Skeletal muscle satellite cell (primary cell): ENCODE results near the gene ADAM33.

Experiments
- H3K27me3 ChIP-seq: 2 replicates; pipeline ENCODE4 v1.7.0; 2013; ENCODE audit warnings: low read length; ENCODE audit not compliant: control insufficient read depth, insufficient read depth
- H3K36me3 ChIP-seq: 2 replicates; pipeline ENCODE4 v1.7.0; 2013; ENCODE audit warnings: mild to moderate bottlenecking, control low read depth, low read length; ENCODE audit not compliant: insufficient read depth
- H3K4me1 ChIP-seq: 2 replicates; pipeline ENCODE4 v1.7.0; 2013; ENCODE audit warnings: low read length; ENCODE audit not compliant: control insufficient read depth, insufficient read depth
- H3K4me2 ChIP-seq: 2 replicates; pipeline ENCODE4 v1.7.0; 2013; ENCODE audit warnings: mild to moderate bottlenecking, low read length
- H3K4me3 ChIP-seq: 2 replicates; pipeline ENCODE4 v1.7.0; 2013; ENCODE audit warnings: low read length
- H3K9ac ChIP-seq: 2 replicates; pipeline ENCODE4 v1.7.0; 2013; ENCODE audit warnings: mild to moderate bottlenecking, low read depth, low read length, moderate library complexity
- H3K9me3 ChIP-seq: replicated peaks from 2 replicates; pipeline ENCODE4 v1.7.0; 2013; ENCODE audit warnings: mild to moderate bottlenecking, control low read depth, low read length

ADAM33 gene

GRCh38 chr20:3671986-3672546 lies 9.7 kb downstream of the ADAM33 start:
- Histone ChIP-seq H3K4me1 (peaks cover 13% of the 10 kb centered on the region), H3K27me3 (peaks cover 18% of the 10 kb centered on the region), H3K36me3 (no peaks in the 10 kb centered on the region), H3K9ac (no peak overlapping the region), H3K4me3 (no peak overlapping the region), H3K4me2 (no peak overlapping the region), H3K9me3 (no peaks in the 10 kb centered on the region)

- no peaks in the 10 kb centered on the region for H3K9me3 ChIP-seq
- peaks cover 15% of the 10 kb centered on the region for H3K27me3 ChIP-seq
- no peak overlapping the region for H3K9ac ChIP-seq
- no peak overlapping the region for H3K4me3 ChIP-seq
- H3K4me1 ChIP-seq, result peaks cover 10% of the 10 kb centered on the region
- no peaks in the 10 kb centered on the region for H3K36me3 ChIP-seq
- no peak overlapping the region for H3K4me2 ChIP-seq
Observed at GRCh38 chr20:3670945-3671344, 10.9 kb downstream of the ADAM33 start.

- Histone ChIP-seq H3K4me2 (no peak overlapping the region), H3K27me3 (peaks cover 13% of the 10 kb centered on the region), H3K4me1 (peaks cover 10% of the 10 kb centered on the region), H3K4me3 (no peak overlapping the region), H3K9ac (no peak overlapping the region), H3K9me3 (no peaks in the 10 kb centered on the region), H3K36me3 (no peaks in the 10 kb centered on the region)
Observed at GRCh38 chr20:3670511-3670910, 11.3 kb downstream of the ADAM33 start.

GRCh38 chr20:3669710-3670367 lies 12.0 kb downstream of the ADAM33 start:
- Histone ChIP-seq H3K36me3 (no peaks in the 10 kb centered on the region), H3K27me3 (peaks cover 9% of the 10 kb centered on the region), H3K4me2 (no peak overlapping the region), H3K4me3 (no peak overlapping the region), H3K4me1 (peaks cover 10% of the 10 kb centered on the region), H3K9me3 (no peaks in the 10 kb centered on the region), H3K9ac (no peak overlapping the region)

GRCh38 chr20:3667434-3668037 lies 14.3 kb downstream of the ADAM33 start:
- peaks cover 15% of the 10 kb centered on the region for H3K27me3 ChIP-seq
- H3K4me3 ChIP-seq, result no peak overlapping the region
- H3K9ac ChIP-seq, result no peak overlapping the region
- no peaks in the 10 kb centered on the region for H3K9me3 ChIP-seq
- H3K4me2 ChIP-seq, result no peak overlapping the region
- H3K4me1 ChIP-seq, result peaks cover 10% of the 10 kb centered on the region
- H3K36me3 ChIP-seq, result no peaks in the 10 kb centered on the region

GRCh38 chr20:3663858-3664257 lies 18.0 kb downstream of the ADAM33 start:
- no peak overlapping the region for H3K9ac ChIP-seq
- peaks cover 49% of the 10 kb centered on the region for H3K27me3 ChIP-seq
- H3K9me3 ChIP-seq, result no peaks in the 10 kb centered on the region
- no peak overlapping the region for H3K4me3 ChIP-seq
- H3K4me2 ChIP-seq, result no peak overlapping the region
- no peaks in the 10 kb centered on the region for H3K36me3 ChIP-seq
- no peaks in the 10 kb centered on the region for H3K4me1 ChIP-seq

GRCh38 chr20:3663031-3663701 lies 18.6 kb downstream of the ADAM33 start, which contains the start of gene GFRA4:
TSS of gene GFRA4 (minus strand) at chr20:3663399. CDS start at chr20:3663399, 0 bp downstream.
- H3K9ac ChIP-seq, result no peak within 1 kb of the TSS
- H3K4me1 ChIP-seq, result no peaks in the 10 kb centered on the region
- H3K4me2 ChIP-seq, result no peak within 1 kb of the TSS
- H3K27me3 ChIP-seq, result peaks cover 56% of the 10 kb centered on the region
- H3K9me3 ChIP-seq, result no peaks in the 10 kb centered on the region
- no peaks in the 10 kb centered on the region for H3K36me3 ChIP-seq
- H3K4me3 ChIP-seq, result no peak within 1 kb of the TSS

- no peaks in the 10 kb centered on the region for H3K9me3 ChIP-seq
- no peaks in the 10 kb centered on the region for H3K36me3 ChIP-seq
- no peak overlapping the region for H3K9ac ChIP-seq
- H3K4me2 ChIP-seq, result no peak overlapping the region
- H3K4me3 ChIP-seq, result no peak overlapping the region
- H3K4me1 ChIP-seq, result no peaks in the 10 kb centered on the region
- H3K27me3 ChIP-seq, result peaks cover 62% of the 10 kb centered on the region
Observed at GRCh38 chr20:3661814-3662665, 19.8 kb downstream of the ADAM33 start.

- Histone ChIP-seq H3K4me2 (no peak overlapping the region), H3K9me3 (no peaks in the 10 kb centered on the region), H3K27me3 (peaks cover 62% of the 10 kb centered on the region), H3K4me1 (no peaks in the 10 kb centered on the region), H3K4me3 (no peak overlapping the region), H3K36me3 (no peaks in the 10 kb centered on the region), H3K9ac (no peak overlapping the region)
Observed at GRCh38 chr20:3661060-3661813, 20.6 kb downstream of the ADAM33 start.

GRCh38 chr20:3660262-3661059 lies 21.3 kb downstream of the ADAM33 start:
- Histone ChIP-seq H3K36me3 (no peaks in the 10 kb centered on the region), H3K4me2 (no peak overlapping the region), H3K9ac (no peak overlapping the region), H3K9me3 (no peaks in the 10 kb centered on the region), H3K4me3 (no peak overlapping the region), H3K27me3 (peaks cover 62% of the 10 kb centered on the region), H3K4me1 (no peaks in the 10 kb centered on the region)
